GM12878 (cell line): ENCODE results near the gene SNX32. TPM values are rescaled to one million over a fixed set of nuclear protein-coding genes. Genes with fewer than 3 reads are reported as not detected.

Source experiments
- ATAC-seq: fragments of 200-7000 bp; cut with Tn5 transposase; 3 replicates; pipeline ENCODE4 v1.9.1; 2020; ENCODE audit warnings: mild to moderate bottlenecking, moderate library complexity
- BruUV-seq: library from RNA; stranded (reverse); fragments of 400-500 nt; replicated peaks from 2 replicates; lab custom pipeline; 2021; lab: Mats Ljungman, UMichigan
- CTCF ChIA-PET: fragments of 300-600 bp; sonication (Branson Sonifier 250); formaldehyde crosslinking; extraction: SDS; loops from one replicate; lab custom pipeline; 2021; ENCODE audit warnings: inconsistent platforms; lab: Yijun Ruan, JAX
- POLR2A ChIA-PET: fragments of 350-600 bp; formaldehyde crosslinking; extraction: SDS; loops from one replicate; lab custom pipeline; 2021; ENCODE audit warnings: inconsistent platforms; lab: Charles Lee
- RAD21 ChIA-PET: fragments of 300-600 bp; sonication (Branson Sonifier 250); formaldehyde crosslinking; loops from one replicate; lab custom pipeline; 2023; ENCODE audit warnings: antibody characterized with exemption; ENCODE audit not compliant: unreplicated experiment; lab: Charles Lee
- SMC1A ChIA-PET: fragments of 300-600 bp; sonication (Branson Sonifier 250); formaldehyde crosslinking; loops from one replicate; lab custom pipeline; 2023; ENCODE audit not compliant: unreplicated experiment, uncharacterized antibody; lab: Charles Lee
- DNase-seq: peaks from one replicate; pipeline ENCODE4 v3.0.0-alpha.2; 2011; ENCODE audit warnings: low read depth, low spot score
- FAIRE-seq: peaks from 3 replicates; lab custom pipeline; 2011; peaks lifted over from hg19 to GRCh38; lab: Jason Lieb, UNC
- H2AFZ ChIP-seq: 2 replicates; pipeline ENCODE4 v1.6.0; 2011; ENCODE audit warnings: low read depth, low read length, control low read depth; ENCODE audit not compliant: control insufficient read depth
- H3K27ac ChIP-seq: 2 replicates; pipeline ENCODE4 v1.5.1; 2011; ENCODE audit warnings: control low read depth; ENCODE audit not compliant: control insufficient read depth, insufficient read depth
- H3K27me3 ChIP-seq, 2 experiments: replicated peaks in 1 of 2; 2 replicates each; pipeline versions ENCODE4 v1.6.0 to v1.6.1; 2011; ENCODE audit warnings: low read length in 1 of 2; ENCODE audit not compliant: control insufficient read depth in 2 of 2, insufficient read depth in 2 of 2
- H3K36me3 ChIP-seq, 2 experiments: 2 replicates each; pipeline ENCODE4 v1.5.1; 2011; ENCODE audit warnings: low read length in 1 of 2; ENCODE audit not compliant: control insufficient read depth in 2 of 2, insufficient read depth in 2 of 2
- H3K4me1 ChIP-seq: 2 replicates; pipeline ENCODE4 v1.6.1; 2011; ENCODE audit warnings: mild to moderate bottlenecking, low read length, moderate library complexity, mixed read lengths; ENCODE audit not compliant: control insufficient read depth, insufficient read depth
- H3K4me2 ChIP-seq: 2 replicates; pipeline ENCODE4 v1.6.0; 2011; ENCODE audit warnings: control low read depth; ENCODE audit not compliant: control insufficient read depth, insufficient read depth
- H3K4me3 ChIP-seq: fragments of 200-600 bp; sonication (generic); 2 replicates; pipeline ENCODE4 v1.5.1; 2016
- H3K79me2 ChIP-seq: 2 replicates; pipeline ENCODE4 v1.6.0; 2011; ENCODE audit warnings: low read length; ENCODE audit not compliant: control insufficient read depth, insufficient read depth
- H3K9ac ChIP-seq: 2 replicates; pipeline ENCODE4 v1.8.0; 2011; ENCODE audit warnings: low read length, control low read depth, mixed read lengths; ENCODE audit not compliant: control insufficient read depth, insufficient read depth
- H3K9me3 ChIP-seq: replicated peaks from 3 replicates; pipeline ENCODE4 v1.5.1; 2011; ENCODE audit warnings: mild to moderate bottlenecking, low read length; ENCODE audit not compliant: control insufficient read depth, insufficient read depth
- H4K20me1 ChIP-seq: 2 replicates; pipeline ENCODE4 v1.6.0; 2011; ENCODE audit not compliant: control insufficient read depth, insufficient read depth
- ATF7 ChIP-seq: fragments of 450-650 bp; IDR thresholded peaks from 2 replicates; pipeline ENCODE4 v1.6.1; 2016; ENCODE audit warnings: low read depth, mild to moderate bottlenecking
- BCL11A ChIP-seq: IDR thresholded peaks from 2 replicates; pipeline ENCODE4 v1.6.1; 2011; ENCODE audit warnings: low read depth, low read length
- CHD2 ChIP-seq: IDR thresholded peaks from 2 replicates; pipeline ENCODE4 v1.6.1; 2011; ENCODE audit warnings: low read depth, low read length, improper control_type of control experiment, borderline replicate concordance
- IKZF1 ChIP-seq: fragments of 450-650 bp; conservative IDR thresholded peaks from 2 replicates; pipeline ENCODE4 v1.6.1; 2017; ENCODE audit warnings: antibody characterized with exemption, mild to moderate bottlenecking
- IRF3 ChIP-seq: fragments of 450-650 bp; IDR thresholded peaks from 2 replicates; pipeline ENCODE4 v1.6.1; 2014; ENCODE audit warnings: mild to moderate bottlenecking
- IRF5 ChIP-seq: fragments of 450-650 bp; IDR thresholded peaks from 2 replicates; pipeline ENCODE4 v1.6.1; 2017; ENCODE audit warnings: borderline replicate concordance
- KDM1A ChIP-seq: fragments of 200-600 bp; sonication (generic); IDR thresholded peaks from 2 replicates; pipeline ENCODE4 v1.6.1; 2016; ENCODE audit warnings: borderline replicate concordance
- MYC ChIP-seq: IDR thresholded peaks from 2 replicates; pipeline ENCODE4 v1.6.1; 2011; ENCODE audit warnings: mild to moderate bottlenecking, low read length, moderate library complexity, inconsistent platforms; ENCODE audit not compliant: insufficient read depth, insufficient replicate concordance, insufficient read length, severe bottlenecking
- NFXL1 ChIP-seq: fragments of 450-650 bp; IDR thresholded peaks from 2 replicates; pipeline ENCODE4 v1.6.1; 2017; ENCODE audit warnings: antibody characterized with exemption, mild to moderate bottlenecking, borderline replicate concordance
- PKNOX1 ChIP-seq: fragments of 450-650 bp; IDR thresholded peaks from 2 replicates; pipeline ENCODE4 v1.6.1; 2016; ENCODE audit warnings: mild to moderate bottlenecking
- SMAD1 ChIP-seq: fragments of 450-650 bp; IDR thresholded peaks from 2 replicates; pipeline ENCODE4 v1.6.1; 2018; ENCODE audit warnings: mild to moderate bottlenecking, low read depth; ENCODE audit not compliant: partially characterized antibody
- SPI1 ChIP-seq: IDR thresholded peaks from 2 replicates; pipeline ENCODE4 v1.6.1; 2011; ENCODE audit warnings: low read depth, mild to moderate bottlenecking, low read length, moderate library complexity, borderline replicate concordance; ENCODE audit not compliant: insufficient read depth
- TCF12 ChIP-seq: IDR thresholded peaks from 2 replicates; pipeline ENCODE4 v1.6.1; 2011; ENCODE audit warnings: low read depth, mild to moderate bottlenecking, low read length
- ZNF217 ChIP-seq: fragments of 450-650 bp; IDR thresholded peaks from 2 replicates; pipeline ENCODE4 v1.6.1; 2017; ENCODE audit warnings: antibody characterized with exemption, mild to moderate bottlenecking
- ZNF622 ChIP-seq: fragments of 450-650 bp; IDR thresholded peaks from 2 replicates; pipeline ENCODE4 v1.6.1; 2017; ENCODE audit warnings: mild to moderate bottlenecking, inconsistent platforms
- WGBS: methylation state at CpG from one replicate; pipeline ENCODE4 v1.1.6; 2016; ENCODE audit warnings: low lambda C conversion rate; ENCODE audit not compliant: insufficient replicate concordance, insufficient coverage; ENCODE audit errors: missing lambda C conversion rate; 5-methylcytosine and 5-hydroxymethylcytosine counted together
- in situ Hi-C: fragments of 300-500 bp; cut with MboI; formaldehyde crosslinking; loops from 9 replicates; pipeline ENCODE4 v1.14.3; 2018; ENCODE audit warnings: mixed read lengths
- intact Hi-C: fragments of 100-400 bp; cut with micrococcal nuclease; formaldehyde crosslinking; loops from one replicate; pipeline ENCODE4 v1.14.2; 2022; ENCODE audit not compliant: unreplicated experiment
- polyA plus RNA-seq, 11 experiments: library from polyadenylated mRNA; depleted of rRNA in 4 of 11; unstranded in 6 of 11; stranded (reverse) in 5 of 11; fragments of >200 nt; fragmentation: Nextera tagmentation in 4 of 11; fragmentation: Illumina TruSeq in 1 of 11; extraction: Ambion mirVana in 4 of 11; extraction: Trizol in 1 of 11; gene quantifications; 1 replicate in 1 of 11; 2 replicates in 10 of 11; pipeline versions ENCODE4 v1.2.1 to v1.2.3, GENCODE V29; 2011 to 2016; ENCODE audit warnings: inconsistent platforms in 2 of 11, missing spikeins in 2 of 11, low read depth in 1 of 11
- total RNA-seq, 4 experiments: library from RNA; depleted of rRNA in 3 of 4; stranded (reverse); fragments of >200 nt in 3 of 4; fragmentation: Illumina TruSeq in 1 of 4; extraction: Trizol in 1 of 4; gene quantifications; 2 replicates each; pipeline versions ENCODE4 v1.2.1 to v1.2.3, GENCODE V29; 2013 to 2021

SNX32 gene
- total and polyA plus RNA-seq, 10 of the 15 experiments (the other 5 are each of a cell fraction or from before 2014, with no cell fraction given) = 0.04 to 1.5 (median 0.11) TPM; not detected in 1

- H3K36me3 ChIP-seq = no peaks in the 10 kb centered on the region
- CTCF ChIA-PET = interaction anchor here (0.6 to 7.2 kb wide), 8 partner anchors 12 to 111 kb away, joined by 3 to 192 read pairs (median 24); partner anchors contain the start of genes AP5B1 and KAT5
- no peaks in the 10 kb centered on the region for H3K9me3 ChIP-seq
- H3K4me1 ChIP-seq = peaks cover 3% of the 10 kb centered on the region; the same call in 1 of the 2 replicates
- 84% methylated on average over 16 of the region's 16 CpGs for WGBS
- no peaks in the 10 kb centered on the region for H4K20me1 ChIP-seq
- intact Hi-C loops = no loop called here
- no peak for DNase-seq
- FAIRE-seq = no peak
- H2AFZ ChIP-seq = no peak overlapping the region
- in situ Hi-C loops = no loop called here
- no peaks in the 10 kb centered on the region for H3K27me3 ChIP-seq
- H3K79me2 ChIP-seq = no peaks in the 10 kb centered on the region
- RAD21 ChIA-PET = interaction anchor here (1.5 to 5.4 kb wide), 2 partner anchors 26 to 37 kb away, joined by 3 to 91 read pairs; partner anchors contain the start of gene AP5B1
- no peak overlapping the region for H3K27ac ChIP-seq
- SMC1A ChIA-PET = interaction anchor here (0.8 to 5.3 kb wide), 2 partner anchors 12 to 36 kb away, joined by 3 to 41 read pairs; no protein-coding TSS in a partner anchor
- no peak overlapping the region for H3K9ac ChIP-seq
- BruUV-seq = no TSS peak
- H3K4me2 ChIP-seq = no peak overlapping the region
- TF ChIP-seq SMAD1 (no peak), SPI1 (no peak), ZNF622 (no peak), CHD2 (no peak), ZNF217 (no peak), TCF12 (no peak), MYC (no peak), IRF5 (no peak), IRF3 (no peak), KDM1A (no peak), NFXL1 (no peak), PKNOX1 (no peak), IKZF1 (no peak), ATF7 (no peak), BCL11A (no peak)
- no peak for ATAC-seq
- no peak overlapping the region for H3K4me3 ChIP-seq
- POLR2A ChIA-PET = no interaction called here
These were observed 18.7 kb upstream of the SNX32 start for GRCh38 chr11:65814986-65815565.
